SJCRH30 (cell line): ENCODE results near the gene FGGY. TPM values are rescaled to one million over a fixed set of nuclear protein-coding genes. Genes with fewer than 3 reads are reported as not detected.
"Not testable (repeated sequence)": the region's sequence is repeated elsewhere in the genome, so short reads cannot be mapped to it uniquely, and the experiment has no call there.

Source experiments
- DNase-seq, 2 experiments: peaks; one replicate each; pipeline ENCODE4 v3.0.0-alpha.2; 2015 to 2020
- H3K27ac ChIP-seq: fragments of 250-450 bp; sonication (Bioruptor Pico); 2 replicates; pipeline ENCODE4 v1.5.1; 2020; ENCODE audit warnings: mild to moderate bottlenecking, moderate library complexity
- H3K27me3 ChIP-seq: fragments of 250-450 bp; sonication (Bioruptor Pico); 2 replicates; pipeline ENCODE4 v1.5.1; 2020; ENCODE audit warnings: mild to moderate bottlenecking, moderate library complexity
- H3K36me3 ChIP-seq: fragments of 250-450 bp; sonication (Bioruptor Pico); 2 replicates; pipeline ENCODE4 v1.5.1; 2020; ENCODE audit warnings: mild to moderate bottlenecking, moderate library complexity
- H3K4me1 ChIP-seq: fragments of 250-450 bp; sonication (Bioruptor Pico); 2 replicates; pipeline ENCODE4 v1.5.1; 2020; ENCODE audit warnings: mild to moderate bottlenecking, moderate library complexity
- H3K4me3 ChIP-seq: fragments of 250-450 bp; sonication (Bioruptor Pico); 2 replicates; pipeline ENCODE4 v1.5.1; 2020; ENCODE audit warnings: mild to moderate bottlenecking, moderate library complexity
- H3K9me3 ChIP-seq: fragments of 250-450 bp; sonication (Bioruptor Pico); replicated peaks from 2 replicates; pipeline ENCODE4 v1.5.1; 2020; ENCODE audit warnings: mild to moderate bottlenecking, moderate library complexity
- total RNA-seq: library from RNA; depleted of rRNA; stranded (reverse); fragments of >200 nt; shearing (Covaris generic); gene quantifications from 2 replicates; pipeline ENCODE4 v1.2.3, GENCODE V29; 2014

FGGY gene
- total RNA-seq, 1 experiment from 2014 or later, result 31.8 TPM

- no peak for DNase-seq
- no peak overlapping the region for H3K4me3 ChIP-seq
- H3K27ac ChIP-seq, result no peak overlapping the region
- H3K9me3 ChIP-seq, result no peaks in the 10 kb centered on the region
- no peaks in the 10 kb centered on the region for H3K4me1 ChIP-seq
- no peaks in the 10 kb centered on the region for H3K36me3 ChIP-seq
- H3K27me3 ChIP-seq, result no peaks in the 10 kb centered on the region
Measured at GRCh38 chr1:59342801-59343575, 46.1 kb downstream of the FGGY start.

- no peak for DNase-seq
- no peaks in the 10 kb centered on the region for H3K4me1 ChIP-seq
- H3K9me3 ChIP-seq, result no peaks in the 10 kb centered on the region
- H3K27me3 ChIP-seq, result no peaks in the 10 kb centered on the region
- no peak overlapping the region for H3K4me3 ChIP-seq
- H3K36me3 ChIP-seq, result no peaks in the 10 kb centered on the region
- no peak overlapping the region for H3K27ac ChIP-seq
Measured at GRCh38 chr1:59343576-59343840, 46.6 kb downstream of the FGGY start.

DNA sequence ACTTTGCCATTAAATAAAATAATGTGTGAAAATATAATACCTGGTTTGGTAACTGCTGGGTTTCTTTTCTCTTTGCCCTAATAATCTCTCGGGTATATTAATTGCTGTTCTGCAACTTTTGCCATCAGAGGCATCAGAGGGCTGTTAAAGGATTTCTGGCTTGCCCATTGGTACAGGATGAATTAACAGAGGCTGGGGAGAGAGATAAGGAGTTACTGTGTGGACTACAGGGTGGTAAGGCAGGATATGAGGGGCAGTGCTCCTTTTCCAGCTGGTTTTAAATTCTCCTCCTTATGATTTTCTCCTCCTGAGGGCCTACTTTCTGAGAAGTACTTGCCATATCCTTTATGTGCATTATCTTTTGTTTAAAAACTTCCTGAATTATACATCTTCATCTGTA is 48.3 kb downstream of the FGGY start:
- Histone ChIP-seq H3K9me3 (no peaks in the 10 kb centered on the region), H3K27ac (no peak overlapping the region), H3K36me3 (no peaks in the 10 kb centered on the region), H3K4me3 (no peak overlapping the region), H3K4me1 (no peaks in the 10 kb centered on the region), H3K27me3 (no peaks in the 10 kb centered on the region)
- DNase-seq, result no peak

DNA sequence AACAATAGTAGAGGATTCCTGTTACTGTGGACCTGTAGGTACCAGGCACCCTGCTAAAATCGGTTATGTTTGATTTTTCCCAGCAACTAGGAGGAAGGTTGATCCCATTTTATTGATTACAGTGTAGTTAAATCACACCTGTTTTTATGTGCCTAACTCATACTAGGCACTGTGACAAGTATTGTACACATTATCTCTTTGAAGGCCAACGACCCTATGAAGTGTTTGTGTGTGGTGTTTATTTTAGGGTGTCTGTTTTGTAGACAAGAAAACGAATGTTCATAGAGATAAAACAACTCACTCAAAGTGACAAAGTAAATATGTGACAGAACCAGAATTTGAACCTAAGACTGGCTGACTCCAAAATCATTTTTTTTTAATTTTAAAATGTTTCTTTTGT is 49.5 kb downstream of the FGGY start:
- Histone ChIP-seq H3K9me3 (no peaks in the 10 kb centered on the region), H3K4me1 (peaks cover 6% of the 10 kb centered on the region; the same call in 1 of the 2 replicates), H3K27ac (no peak overlapping the region), H3K27me3 (no peaks in the 10 kb centered on the region), H3K4me3 (no peak overlapping the region), H3K36me3 (no peaks in the 10 kb centered on the region)
- no peak for DNase-seq

DNA sequence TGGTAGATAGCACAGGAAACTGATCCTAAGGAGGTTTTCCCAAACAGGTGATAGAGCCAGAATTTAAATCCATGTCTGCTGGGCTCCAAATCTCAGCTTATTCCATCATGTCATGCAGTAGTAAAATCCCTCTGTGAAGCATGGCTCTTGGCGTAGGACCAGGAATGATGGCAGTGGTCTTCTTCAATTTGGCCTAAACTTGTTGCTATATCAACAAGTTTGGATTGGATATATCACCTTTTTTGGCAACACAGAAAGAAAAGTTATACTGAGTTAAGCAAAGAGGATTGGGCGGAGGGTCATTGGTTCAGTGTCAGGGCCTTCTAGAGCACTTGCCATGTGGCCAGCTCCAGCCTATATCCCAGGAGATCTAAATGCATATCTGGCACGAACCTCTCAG is 52.2 kb downstream of the FGGY start:
- no peak for DNase-seq
- Histone ChIP-seq H3K9me3 (no peaks in the 10 kb centered on the region), H3K27me3 (no peaks in the 10 kb centered on the region), H3K4me3 (no peak overlapping the region), H3K4me1 (peaks cover 6% of the 10 kb centered on the region; the same call in 1 of the 2 replicates), H3K27ac (no peak overlapping the region), H3K36me3 (no peaks in the 10 kb centered on the region)

- no peaks in the 10 kb centered on the region for H3K36me3 ChIP-seq
- H3K4me1 ChIP-seq, result peaks cover 6% of the 10 kb centered on the region; the same call in 1 of the 2 replicates
- no peak overlapping the region for H3K4me3 ChIP-seq
- no peak for DNase-seq
- H3K9me3 ChIP-seq, result no peaks in the 10 kb centered on the region
- H3K27me3 ChIP-seq, result no peaks in the 10 kb centered on the region
- H3K27ac ChIP-seq, result no peak overlapping the region
Measured at GRCh38 chr1:59350521-59350920, 53.6 kb downstream of the FGGY start.

DNA sequence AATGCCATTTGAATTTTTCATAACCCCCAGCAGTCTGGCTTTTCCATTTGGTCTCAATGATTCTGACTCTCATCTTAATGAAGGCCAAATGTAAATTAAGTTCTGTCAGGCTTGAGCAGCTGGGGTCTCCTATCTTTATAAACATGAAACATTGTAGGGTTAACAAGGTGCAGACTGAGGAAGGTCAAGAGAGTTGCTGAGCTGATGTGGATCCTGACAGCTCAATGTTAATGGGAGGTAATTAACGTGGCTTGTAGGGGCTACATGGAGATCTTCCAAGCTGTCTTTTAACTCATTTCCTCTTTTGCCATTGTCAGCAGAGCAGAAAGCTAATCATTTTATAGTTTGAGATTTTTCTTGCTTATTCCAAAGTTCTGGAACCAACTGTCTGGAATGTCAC is 55.2 kb downstream of the FGGY start:
- Histone ChIP-seq H3K27me3 (no peaks in the 10 kb centered on the region), H3K27ac (no peak overlapping the region), H3K4me1 (peaks cover 6% of the 10 kb centered on the region; the same call in 1 of the 2 replicates), H3K36me3 (no peaks in the 10 kb centered on the region), H3K4me3 (no peak overlapping the region), H3K9me3 (no peaks in the 10 kb centered on the region)
- no peak for DNase-seq

DNA sequence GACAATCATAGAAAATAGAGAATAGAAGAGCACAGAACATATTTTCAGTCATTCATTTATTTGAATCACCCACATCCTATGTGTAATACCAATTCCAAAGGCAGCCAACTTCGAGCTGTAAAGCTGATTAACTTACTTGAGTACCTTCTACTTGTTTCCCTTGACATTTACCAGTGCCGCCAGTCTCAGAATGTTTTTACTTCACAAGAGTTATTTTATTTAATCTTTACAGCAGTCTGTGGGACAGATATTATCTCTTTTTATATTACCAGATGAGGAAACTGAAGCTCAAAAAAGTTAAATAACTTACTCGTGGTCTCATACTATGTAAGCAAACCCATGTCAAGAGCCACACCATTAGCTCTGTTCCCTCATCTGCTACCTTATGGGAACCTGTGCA is 56.6 kb downstream of the FGGY start:
- Histone ChIP-seq H3K27ac (no peak overlapping the region), H3K36me3 (no peaks in the 10 kb centered on the region), H3K4me1 (peaks cover 6% of the 10 kb centered on the region; the same call in 1 of the 2 replicates), H3K27me3 (no peaks in the 10 kb centered on the region), H3K4me3 (no peak overlapping the region), H3K9me3 (no peaks in the 10 kb centered on the region)
- no peak for DNase-seq

GRCh38 chr1:59354239-59354638 is 57.3 kb downstream of the FGGY start:
- H3K4me1 ChIP-seq, H3K9me3 ChIP-seq, DNase-seq, H3K27ac ChIP-seq, H3K27me3 ChIP-seq, H3K36me3 ChIP-seq, H3K4me3 ChIP-seq: not testable (repeated sequence)

GRCh38 chr1:59354709-59355337 is 57.9 kb downstream of the FGGY start:
- Histone ChIP-seq H3K9me3 (no peaks in the 10 kb centered on the region), H3K27ac (no peak overlapping the region), H3K4me3 (no peak overlapping the region), H3K4me1 (peaks cover 6% of the 10 kb centered on the region; the same call in 1 of the 2 replicates), H3K27me3 (no peaks in the 10 kb centered on the region), H3K36me3 (no peaks in the 10 kb centered on the region)
- no peak for DNase-seq

- no peak for DNase-seq
- Histone ChIP-seq H3K36me3 (no peaks in the 10 kb centered on the region), H3K9me3 (no peaks in the 10 kb centered on the region), H3K4me3 (no peak overlapping the region), H3K27me3 (no peaks in the 10 kb centered on the region), H3K4me1 (peaks cover 6% of the 10 kb centered on the region; the same call in 1 of the 2 replicates), H3K27ac (no peak overlapping the region)
Measured at GRCh38 chr1:59355361-59355760, 58.5 kb downstream of the FGGY start.

GRCh38 chr1:59356627-59357026 is 59.7 kb downstream of the FGGY start:
- H3K9me3 ChIP-seq, result no peaks in the 10 kb centered on the region
- H3K4me1 ChIP-seq, result no peaks in the 10 kb centered on the region
- no peaks in the 10 kb centered on the region for H3K36me3 ChIP-seq
- no peaks in the 10 kb centered on the region for H3K27me3 ChIP-seq
- H3K4me3 ChIP-seq, result no peak overlapping the region
- no peak overlapping the region for H3K27ac ChIP-seq
- DNase-seq, result no peak

GRCh38 chr1:59357645-59358320 is 60.9 kb downstream of the FGGY start:
- Histone ChIP-seq H3K4me3 (no peak overlapping the region), H3K9me3 (peaks cover under 1% of the 10 kb centered on the region; the same call in 1 of the 2 replicates), H3K4me1 (no peaks in the 10 kb centered on the region), H3K27ac (no peak overlapping the region), H3K27me3 (no peaks in the 10 kb centered on the region), H3K36me3 (no peaks in the 10 kb centered on the region)
- DNase-seq, result no peak

DNA sequence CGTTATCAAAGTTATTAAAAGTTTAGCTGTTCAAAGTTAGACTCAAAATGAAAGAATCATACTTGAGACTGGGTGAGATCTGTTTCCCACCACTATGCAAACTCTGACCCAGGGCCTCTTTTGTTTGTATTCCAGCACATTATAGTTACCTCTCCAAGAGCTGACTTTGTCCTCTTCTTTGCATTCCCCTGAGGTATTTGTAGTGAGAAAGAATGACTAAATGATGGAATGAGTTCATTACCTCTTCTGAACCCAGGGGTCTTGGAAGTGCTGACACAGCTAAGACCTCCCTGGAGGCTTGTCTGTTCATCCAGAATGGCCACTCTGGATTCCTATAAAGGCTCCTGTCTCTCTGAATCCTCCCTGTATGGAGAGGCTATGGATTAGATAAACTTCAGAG is 62.4 kb downstream of the FGGY start:
- Histone ChIP-seq H3K27ac (no peak overlapping the region), H3K4me1 (no peaks in the 10 kb centered on the region), H3K4me3 (no peak overlapping the region), H3K36me3 (no peaks in the 10 kb centered on the region), H3K27me3 (no peaks in the 10 kb centered on the region), H3K9me3 (peaks cover 3% of the 10 kb centered on the region; the same call in 1 of the 2 replicates)
- DNase-seq, result no peak

- Histone ChIP-seq H3K27me3 (no peaks in the 10 kb centered on the region), H3K9me3 (peaks cover 3% of the 10 kb centered on the region; the same call in 1 of the 2 replicates), H3K27ac (no peak overlapping the region), H3K4me1 (no peaks in the 10 kb centered on the region), H3K4me3 (no peak overlapping the region), H3K36me3 (no peaks in the 10 kb centered on the region)
- no peak for DNase-seq
Measured at GRCh38 chr1:59360170-59360569, 63.3 kb downstream of the FGGY start.
